GM12865 (cell line): ENCODE results near the gene KLRB1.

Experiments used
- DNase-seq: peaks from one replicate; pipeline ENCODE4 v3.0.0; 2010; ENCODE audit warnings: low read depth
- H3K4me3 ChIP-seq: 2 replicates; pipeline ENCODE4 v1.5.1; 2011; ENCODE audit warnings: mild to moderate bottlenecking, low read depth, low read length, control low read depth
- CTCF ChIP-seq: IDR thresholded peaks from 2 replicates; pipeline ENCODE4 v1.5.1; 2011; ENCODE audit warnings: low read length, control low read depth, low read depth, inconsistent platforms; ENCODE audit not compliant: insufficient read depth; ENCODE audit errors: missing control alignments

KLRB1 gene

GRCh38 chr12:9607716-9608115 is at the start of gene KLRB1:
KLRB1 (minus strand) TSS chr12:9607916; CDS start chr12:9607839, 77 bp downstream.
- DNase-seq: no peak
- TF ChIP-seq CTCF: no peak
- H3K4me3 ChIP-seq: no peak within 1 kb of the TSS

GRCh38 chr12:9651265-9651729 is 43.6 kb upstream of the KLRB1 start:
- peak; percentile 83 for DNase-seq
- TF ChIP-seq CTCF: no peak
- H3K4me3 ChIP-seq: peak overlapping the region; percentile 83

- peak overlapping the region; percentile 83 for H3K4me3 ChIP-seq
- peak; percentile 21 for DNase-seq
- TF ChIP-seq CTCF: no peak
Observed at GRCh38 chr12:9650151-9650576, 42.4 kb upstream of the KLRB1 start.

- no peak for TF ChIP-seq CTCF
- peak overlapping the region; percentile 83 for H3K4me3 ChIP-seq
- peak; percentile 65 for DNase-seq
Observed at GRCh38 chr12:9649532-9649940, 41.8 kb upstream of the KLRB1 start.

GRCh38 chr12:9648701-9649531 is 41.2 kb upstream of the KLRB1 start:
- peak; percentile 56 for DNase-seq
- TF ChIP-seq CTCF: no peak
- peak overlapping the region; percentile 83 for H3K4me3 ChIP-seq

GRCh38 chr12:9647825-9648700 is 40.3 kb upstream of the KLRB1 start:
- no peak for TF ChIP-seq CTCF
- DNase-seq: peak; percentile 96
- H3K4me3 ChIP-seq: peak overlapping the region; percentile 83
